ENCODE data around the gene REEP3.

Gene REEP3

DNA sequence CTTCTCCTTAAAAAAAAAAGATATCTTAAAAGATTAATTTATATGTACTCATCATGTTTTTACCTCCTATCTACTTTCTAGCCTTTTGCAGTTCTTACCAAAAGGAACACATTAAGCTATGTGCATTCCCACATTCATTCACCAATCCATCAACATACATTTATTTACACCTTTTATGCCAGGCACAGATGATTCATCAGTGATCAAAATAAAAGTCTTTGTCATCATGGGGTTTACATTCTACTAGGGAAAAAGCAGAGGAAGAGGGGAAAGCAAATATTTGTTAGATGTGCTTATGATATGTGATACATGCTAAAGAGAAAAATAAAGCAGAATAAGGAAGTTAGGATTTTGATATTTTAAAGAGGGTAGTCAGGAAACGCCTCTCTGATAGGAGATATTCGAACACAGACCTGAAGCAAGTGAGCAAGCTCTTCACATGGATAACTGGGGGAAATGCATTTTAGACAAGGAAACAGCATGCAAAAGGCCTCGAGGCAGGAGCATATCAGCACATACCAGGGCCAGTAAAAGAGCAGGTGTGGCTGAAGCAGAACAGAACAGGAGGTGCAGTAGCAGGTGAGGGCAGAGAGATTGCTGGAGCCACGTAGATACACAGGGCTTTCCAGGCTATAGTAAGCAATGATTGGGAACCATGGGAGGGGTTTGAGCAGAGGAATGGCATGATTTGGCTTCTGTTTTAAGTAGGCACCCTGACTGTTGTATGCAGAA lies 67.4 kb downstream of the REEP3 start:
- no peak for DNase-seq (ENCODE audit: low read depth, low spot score)

GRCh38 chr10:63591600-63592379 lies 70.6 kb downstream of the REEP3 start:
- no peak for DNase-seq (ENCODE audit: low read depth, low spot score)

GRCh38 chr10:63593576-63593975 lies 72.4 kb downstream of the REEP3 start:
- DNase-seq (ENCODE audit: low read depth, low spot score) = peak; percentile 26

GRCh38 chr10:63595072-63595471 lies 73.9 kb downstream of the REEP3 start:
- DNase-seq (ENCODE audit: low read depth, low spot score) = no peak

DNA sequence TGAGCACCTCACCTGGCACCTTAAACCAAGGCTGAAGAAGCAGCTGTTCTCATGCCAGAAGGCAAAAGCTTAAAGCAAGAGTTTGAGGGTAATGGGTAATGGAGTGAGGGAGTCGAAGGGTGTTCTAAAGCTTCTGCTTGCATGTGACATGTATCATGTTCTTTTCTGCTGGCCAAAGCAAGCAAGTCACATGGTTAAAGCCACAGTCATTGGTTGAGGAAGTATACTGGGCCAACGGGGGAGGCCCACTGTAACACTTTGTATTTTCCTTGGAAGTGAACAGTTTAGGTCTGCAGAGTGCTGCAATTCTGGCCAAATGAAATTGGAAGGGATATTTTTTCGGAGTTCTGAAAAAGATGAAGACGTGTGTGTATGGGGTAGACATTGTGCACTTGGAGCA lies 75.7 kb downstream of the REEP3 start:
- DNase-seq (ENCODE audit: low read depth, low spot score) = no peak

DNA sequence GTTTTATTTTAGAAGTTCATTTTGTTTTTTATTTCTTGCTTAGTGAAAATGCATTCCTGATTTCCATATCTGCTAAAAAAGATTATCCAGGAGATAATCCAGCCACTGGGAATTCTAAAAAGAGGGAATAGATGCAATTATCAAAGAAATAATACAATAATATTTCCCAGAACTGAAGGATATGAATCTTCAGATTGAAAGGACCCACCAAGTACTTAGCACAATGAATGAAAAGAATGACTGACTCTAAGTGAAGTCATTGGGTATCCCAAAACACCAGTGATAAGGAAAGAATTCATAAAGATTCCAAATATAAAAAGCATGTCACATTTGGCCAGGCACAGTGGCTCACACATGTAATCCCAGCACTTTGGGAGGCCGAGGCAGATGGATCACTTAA lies 79.3 kb downstream of the REEP3 start:
- no peak for DNase-seq (ENCODE audit: low read depth, low spot score)

DNA sequence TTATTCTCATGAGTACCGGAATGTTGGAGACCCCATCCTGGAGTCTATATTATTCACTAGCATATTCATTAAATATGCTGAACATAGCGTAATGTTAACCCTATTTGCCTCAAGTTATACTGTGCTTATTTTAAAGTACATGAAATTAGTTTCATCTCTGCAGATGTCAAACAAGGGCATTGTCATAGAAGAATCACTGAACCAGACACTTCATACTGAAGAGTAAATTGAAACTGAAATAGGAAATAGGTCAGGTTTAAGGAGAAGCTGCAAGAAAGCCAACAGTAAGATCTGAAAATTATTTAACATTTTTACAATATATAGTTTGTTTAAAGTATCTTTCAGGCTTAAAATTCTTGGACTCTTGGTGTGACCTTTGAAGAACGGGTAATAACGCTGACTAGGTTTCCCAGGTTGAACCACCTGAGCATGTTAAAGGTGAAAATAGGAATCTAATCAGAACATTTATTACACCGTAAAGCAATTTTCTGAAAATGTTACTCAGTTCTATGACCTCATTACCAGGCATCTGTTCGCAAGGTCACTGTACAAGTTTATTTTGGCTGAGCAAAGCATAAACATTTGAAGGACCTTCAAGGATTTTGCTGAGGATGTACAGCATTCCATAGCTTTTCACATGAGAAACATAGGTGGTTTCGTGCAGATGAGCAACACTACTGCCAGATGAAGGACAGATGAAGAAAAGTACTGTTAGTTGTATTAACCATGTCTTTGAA lies 82.7 kb downstream of the REEP3 start:
- peak; percentile 20 for DNase-seq (ENCODE audit: low read depth, low spot score)

DNA sequence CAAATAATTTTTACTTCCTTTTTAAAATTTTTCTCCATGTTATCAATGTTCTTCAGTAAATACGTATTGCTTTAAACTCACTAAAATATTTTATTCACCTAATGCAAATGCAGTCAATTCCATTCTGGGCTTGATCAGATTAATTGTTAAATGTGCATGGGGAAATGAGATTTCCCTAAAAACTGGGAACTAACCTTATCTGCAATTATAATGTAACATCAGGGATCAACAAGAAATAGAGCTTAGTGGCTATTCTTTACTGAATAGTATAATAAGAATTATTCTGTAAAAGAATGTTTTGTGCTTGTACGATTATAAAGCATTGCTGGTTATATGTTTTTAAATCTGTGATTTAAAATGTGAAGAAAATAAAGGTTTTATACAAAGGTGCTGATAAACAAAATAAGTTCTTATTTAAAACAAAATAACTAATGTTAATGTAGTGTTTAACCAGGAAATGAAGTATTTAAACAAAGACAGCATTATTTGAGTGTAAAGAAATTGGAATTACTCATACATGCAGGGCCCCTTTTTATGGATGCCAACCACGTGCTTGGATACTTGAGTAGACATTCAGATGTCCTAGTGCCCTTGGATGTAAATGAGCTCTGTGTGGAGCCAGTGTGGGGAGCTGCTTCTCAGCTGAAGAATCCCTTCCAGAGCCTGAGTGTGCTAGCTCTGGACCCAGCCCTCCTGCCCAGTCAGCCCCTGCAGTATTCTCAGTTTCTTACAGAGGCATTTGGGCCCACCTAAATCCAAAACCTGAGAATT lies 84.2 kb downstream of the REEP3 start:
- DNase-seq (ENCODE audit: low read depth, low spot score) = peak; percentile 52

DNA sequence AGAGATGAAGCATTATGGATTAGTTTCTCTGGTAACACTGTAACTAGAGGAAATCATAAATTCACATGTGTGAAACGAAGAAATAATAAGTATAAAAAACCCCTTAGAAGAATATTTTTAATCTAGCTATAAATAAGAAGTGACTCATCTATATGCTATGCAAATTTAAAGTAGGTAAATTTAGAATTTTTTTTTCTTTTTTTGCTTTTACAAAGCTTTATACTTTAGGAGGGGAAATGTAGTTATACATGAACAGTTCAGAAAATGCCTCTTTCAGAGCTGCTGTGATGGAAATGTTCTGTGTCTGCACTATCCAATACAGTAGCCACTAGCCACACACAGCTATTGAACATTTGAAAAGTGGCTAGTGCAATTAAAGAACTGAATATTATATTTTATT lies 87.3 kb downstream of the REEP3 start:
- no peak for DNase-seq (ENCODE audit: low read depth, low spot score)

DNA sequence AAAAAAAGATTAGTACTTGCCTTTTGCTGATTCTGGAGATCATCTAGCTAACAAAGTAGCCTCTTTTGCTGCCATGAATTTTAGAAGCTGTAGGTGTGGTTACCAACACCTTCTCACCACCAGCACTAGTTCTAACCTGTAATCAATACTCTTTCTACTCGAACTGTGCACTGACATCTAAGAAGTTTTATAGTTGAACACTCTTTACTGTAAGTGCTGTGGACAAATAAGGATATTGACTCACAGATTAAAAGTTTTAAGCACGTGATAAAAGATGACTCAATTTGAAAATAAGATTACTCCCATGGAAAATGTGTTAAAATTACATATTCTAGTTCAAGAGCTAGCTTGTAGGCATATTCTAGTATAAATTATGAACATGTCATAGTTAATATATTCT lies 89.9 kb downstream of the REEP3 start:
- DNase-seq (ENCODE audit: low read depth, low spot score) = peak; percentile 14

DNA sequence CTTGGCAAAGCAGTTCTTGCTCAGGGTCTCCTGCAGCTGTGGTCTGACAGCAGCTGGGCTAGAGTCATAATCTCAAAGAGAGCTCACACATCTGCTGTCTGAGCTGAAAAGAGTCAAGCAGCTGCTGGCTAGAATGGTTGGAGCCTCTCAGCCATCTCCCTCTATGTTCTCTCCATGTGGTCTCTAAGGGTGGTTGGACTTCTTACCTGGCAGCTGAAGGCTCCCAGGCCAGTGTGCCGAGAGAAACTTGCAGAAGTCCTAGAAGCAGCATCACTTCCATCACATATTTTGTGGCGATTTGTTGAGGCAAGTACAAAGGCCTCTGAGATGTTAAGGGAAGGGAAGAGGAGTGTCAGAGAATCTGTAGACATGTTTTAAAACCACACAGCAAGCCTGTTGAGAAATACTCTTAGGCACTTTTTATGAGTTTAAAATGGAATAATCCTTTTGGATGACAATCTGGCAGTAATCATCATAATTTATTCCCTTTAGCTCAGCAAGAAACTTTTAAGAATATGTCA lies 93.2 kb downstream of the REEP3 start:
- no peak for DNase-seq (ENCODE audit: low read depth, low spot score)

DNA sequence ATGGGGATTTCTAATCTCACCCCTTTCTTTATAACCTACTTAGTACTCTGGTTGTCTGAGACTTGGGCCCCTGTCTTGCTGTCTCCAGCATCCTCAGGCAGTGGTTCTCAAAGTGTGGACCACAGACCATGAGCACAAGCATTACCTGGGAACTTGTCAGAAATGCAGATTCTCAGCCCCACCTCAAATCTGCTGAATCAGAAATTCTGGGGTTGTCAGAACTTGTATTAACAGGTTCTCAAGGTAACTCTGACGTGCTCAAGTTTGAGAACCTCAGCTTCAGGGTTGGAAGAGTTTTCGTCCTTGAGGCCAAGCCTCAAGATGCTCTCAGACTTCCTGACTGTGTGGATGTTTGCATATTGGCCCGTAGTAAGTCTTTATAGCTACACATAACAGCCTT lies 97.4 kb downstream of the REEP3 start:
- no peak for DNase-seq (ENCODE audit: low read depth, low spot score)

DNA sequence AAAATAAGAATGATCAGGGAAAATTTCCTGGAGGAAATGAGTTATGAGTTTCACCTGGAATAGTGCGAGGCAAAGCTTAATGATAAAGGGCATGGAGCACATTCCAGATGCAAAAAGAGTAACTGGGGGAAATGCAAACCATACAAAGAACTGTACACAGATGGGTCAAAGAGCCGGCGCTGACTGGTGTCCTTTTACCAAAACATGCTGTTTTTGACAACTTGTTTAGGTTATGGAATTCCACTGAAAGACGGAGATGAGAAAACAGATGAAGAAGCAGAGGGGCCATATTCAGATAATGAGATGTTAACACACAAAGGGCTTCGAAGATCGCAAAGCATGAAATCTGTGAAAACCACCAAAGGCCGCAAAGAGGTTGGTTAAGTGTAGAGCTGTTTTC lies 98.2 kb downstream of the REEP3 start:
- no peak for DNase-seq (ENCODE audit: low read depth, low spot score)

DNA sequence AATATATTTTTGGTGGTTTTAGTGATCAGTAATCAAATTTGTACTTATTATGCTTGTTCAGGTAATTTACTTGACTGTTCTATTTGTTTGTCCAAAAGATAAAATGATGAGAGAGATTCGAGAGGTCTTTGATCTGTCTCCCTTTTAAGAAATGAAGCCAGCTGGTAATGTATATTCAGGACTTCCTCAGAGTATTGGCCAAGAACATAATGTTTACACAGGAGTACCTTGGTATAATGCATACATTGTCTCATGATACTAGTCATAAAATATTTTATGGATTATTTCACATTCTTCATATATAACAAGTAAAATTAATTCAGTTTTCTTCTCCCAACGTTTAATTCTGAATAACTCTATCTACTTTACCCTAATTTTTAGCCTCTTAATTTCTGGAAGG lies 100.9 kb downstream of the REEP3 start:
- no peak for DNase-seq (ENCODE audit: low read depth, low spot score)

GRCh38 chr10:63624701-63625100 lies 103.5 kb downstream of the REEP3 start:
- no peak for DNase-seq (ENCODE audit: low read depth, low spot score)

DNA sequence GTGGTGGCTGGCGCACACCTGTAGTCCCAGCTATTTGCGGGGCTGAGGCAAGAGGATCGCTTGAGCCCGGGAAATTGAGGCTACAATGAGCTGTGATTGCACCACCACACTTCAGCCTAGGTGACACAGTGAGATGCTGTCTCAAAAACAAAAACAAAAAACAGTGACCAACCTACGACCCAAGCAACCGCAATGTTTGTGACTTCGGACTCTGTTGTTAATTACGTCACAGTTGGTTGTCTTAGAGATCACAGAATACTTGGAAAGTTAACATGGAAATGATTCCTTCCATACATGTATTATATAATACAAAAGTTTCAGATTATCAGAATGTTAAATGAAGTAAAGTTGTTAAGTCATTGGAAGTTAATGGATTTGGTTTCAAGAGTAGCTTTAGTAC lies 106.2 kb downstream of the REEP3 start:
- DNase-seq (ENCODE audit: low read depth, low spot score) = no peak

DNA sequence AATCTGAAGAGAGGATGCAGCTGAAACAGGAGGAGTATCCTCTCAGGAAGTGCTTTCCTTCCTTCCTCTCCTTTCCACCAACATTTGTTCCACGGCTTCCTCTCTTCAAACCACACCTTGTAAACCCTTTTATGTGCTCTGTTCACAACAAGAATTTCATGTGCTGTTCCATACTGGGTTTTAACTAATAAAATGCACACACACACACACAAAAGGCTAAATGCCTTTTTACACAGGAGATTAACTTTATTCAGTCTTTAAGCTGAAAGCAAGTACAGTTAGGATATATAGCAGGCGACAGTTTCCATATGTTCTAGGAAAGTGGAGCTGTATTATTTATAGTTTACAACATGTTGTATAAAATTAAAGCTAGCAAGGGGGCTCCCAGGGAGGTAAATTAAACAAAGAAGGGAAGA lies 106.7 kb downstream of the REEP3 start:
- DNase-seq (ENCODE audit: low read depth, low spot score) = no peak

GRCh38 chr10:63628526-63629362 lies 107.5 kb downstream of the REEP3 start:
- DNase-seq (ENCODE audit: low read depth, low spot score) = peak; percentile 83

DNA sequence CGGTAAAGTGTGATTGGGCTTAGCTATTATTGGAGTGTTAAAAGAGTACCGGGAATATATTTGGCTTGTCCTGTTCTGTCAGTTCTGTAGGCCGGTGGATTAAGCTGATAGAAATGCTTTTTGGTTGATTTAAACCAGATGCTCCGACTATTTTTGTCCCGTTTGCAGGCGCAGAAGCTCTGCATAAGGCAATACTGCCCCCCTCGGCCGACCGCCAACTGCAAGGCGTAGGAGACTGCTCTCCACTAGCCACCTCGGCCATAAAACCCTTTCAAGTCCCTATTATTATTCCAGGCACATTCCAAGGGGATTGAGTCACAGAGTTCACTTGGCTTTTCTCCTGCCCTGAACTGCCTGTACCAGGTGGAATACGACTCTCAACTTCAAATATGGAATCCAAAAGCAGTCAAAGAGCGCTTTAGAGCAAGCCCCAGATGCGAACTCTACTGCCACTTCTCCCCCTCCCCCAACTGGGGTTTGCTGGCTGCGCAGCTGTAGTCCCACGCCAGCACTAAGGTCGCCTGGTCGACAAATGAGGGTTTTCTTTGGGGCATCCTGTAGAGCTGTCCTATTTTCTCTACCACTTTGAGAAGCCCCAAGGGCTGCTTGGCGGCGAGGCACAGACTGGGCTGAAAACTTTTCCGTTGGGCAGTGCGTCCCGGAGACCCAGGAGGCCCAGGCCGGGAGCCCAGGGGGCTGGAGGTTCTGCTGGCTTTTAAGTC lies 108.3 kb downstream of the REEP3 start:
- peak; percentile 99 for DNase-seq (ENCODE audit: low read depth, low spot score)
